H54 (cell line): Measurements from ENCODE around the gene NTPCR.
"Not testable (repeated sequence)": the region's sequence is repeated elsewhere in the genome, so short reads cannot be mapped to it uniquely, and the experiment has no call there.

ENCODE experiments used
- DNase-seq: peaks from one replicate; pipeline ENCODE4 v3.0.0; 2011; ENCODE audit warnings: low spot score, mixed read lengths; ENCODE audit not compliant: insufficient read length
- FAIRE-seq: peaks from 3 replicates; lab custom pipeline; 2011; peaks lifted over from hg19 to GRCh38; lab: Jason Lieb, UNC
- POLR2A ChIP-seq: IDR thresholded peaks from 2 replicates; pipeline ENCODE4 v1.6.1; 2011; ENCODE audit warnings: low read depth, mild to moderate bottlenecking, low read length

The NTPCR gene

DNA sequence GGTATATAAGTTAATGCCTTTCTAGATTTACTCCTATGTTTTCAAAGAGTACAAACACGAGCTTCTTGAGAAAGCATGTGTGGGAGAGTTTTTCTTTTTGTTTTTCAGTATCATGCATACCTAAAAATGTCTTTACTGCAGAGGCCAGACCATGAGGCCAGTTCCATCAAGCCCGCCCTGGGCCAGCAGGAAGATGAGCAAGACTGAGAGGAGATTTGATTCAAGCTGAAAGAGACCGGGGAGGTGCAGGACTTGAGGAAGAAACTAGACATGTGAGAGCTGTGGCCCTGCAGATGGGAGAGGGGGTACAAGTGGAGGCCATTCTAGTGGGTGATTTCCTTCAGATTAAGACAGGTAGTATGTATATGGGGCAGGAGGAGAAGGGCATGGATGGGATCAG lies 33.4 kb upstream of the NTPCR start:
- no peak for TF ChIP-seq POLR2A
- FAIRE-seq (no peak), DNase-seq (no peak)

GRCh38 chr1:232921381-232921780 lies 29.0 kb upstream of the NTPCR start:
- FAIRE-seq (no peak), DNase-seq (no peak)
- TF ChIP-seq POLR2A = no peak

- TF ChIP-seq POLR2A = no peak
- DNase-seq (no peak), FAIRE-seq (no peak)
These were observed 27.9 kb upstream of the NTPCR start for GRCh38 chr1:232922485-232922884.

GRCh38 chr1:232923739-232924386 lies 26.5 kb upstream of the NTPCR start:
- FAIRE-seq = no peak
- no peak for TF ChIP-seq POLR2A

DNA sequence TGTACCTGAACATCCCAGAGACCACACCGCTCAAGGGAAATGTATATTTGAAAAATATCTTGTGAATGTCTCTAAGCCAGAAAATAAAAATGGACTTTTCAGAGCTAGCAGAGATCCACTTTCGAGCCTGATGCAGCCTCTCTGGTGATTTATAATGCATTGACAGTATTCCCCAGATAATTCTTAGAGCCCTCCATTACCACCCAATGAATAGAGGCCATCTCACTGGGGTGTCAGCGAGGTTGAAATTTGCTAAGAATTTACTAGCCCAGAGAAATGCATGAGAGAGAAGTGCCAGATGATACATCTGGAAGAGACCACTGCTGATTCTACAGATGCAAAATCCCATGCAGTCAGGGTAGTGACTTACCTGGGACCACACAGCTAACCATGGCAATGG lies 25.5 kb upstream of the NTPCR start:
- DNase-seq (no peak), FAIRE-seq (no peak)
- no peak for TF ChIP-seq POLR2A

More at GRCh38 chr1:232923739-232924386, 26.5 kb upstream of the NTPCR start:
- no peak for DNase-seq

- DNase-seq (no peak), FAIRE-seq (no peak)
- TF ChIP-seq POLR2A = no peak
These were observed 24.8 kb upstream of the NTPCR start for GRCh38 chr1:232925421-232926220.

DNA sequence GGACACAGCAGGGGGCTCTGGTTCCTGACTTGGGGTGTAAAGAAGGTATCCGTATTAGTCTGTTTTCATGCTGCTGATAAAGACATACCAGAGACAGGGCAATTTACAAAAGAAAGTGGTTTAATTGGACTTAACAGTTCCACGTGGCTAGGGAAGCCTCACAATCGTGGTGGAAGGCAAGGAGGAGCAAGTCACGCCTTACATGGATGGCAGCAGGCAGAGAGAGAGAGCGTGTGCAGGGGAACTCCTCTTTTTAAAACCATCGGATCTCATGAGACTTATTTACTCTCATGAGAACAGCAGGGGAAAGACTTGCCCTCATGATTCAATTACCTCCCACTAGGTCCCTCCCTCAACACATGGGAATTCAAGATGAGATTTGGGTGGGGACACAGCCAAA lies 23.2 kb upstream of the NTPCR start:
- FAIRE-seq, DNase-seq: not testable (repeated sequence)

GRCh38 chr1:232927830-232928505 lies 22.4 kb upstream of the NTPCR start:
- no peak for DNase-seq
- TF ChIP-seq POLR2A = no peak
- FAIRE-seq = no peak

GRCh38 chr1:232932486-232933425 lies 17.7 kb upstream of the NTPCR start:
- FAIRE-seq (no peak), DNase-seq (no peak)
- no peak for TF ChIP-seq POLR2A

GRCh38 chr1:232936941-232937340 lies 13.5 kb upstream of the NTPCR start:
- DNase-seq (no peak), FAIRE-seq (no peak)
- no peak for TF ChIP-seq POLR2A

GRCh38 chr1:232937741-232938375 lies 12.6 kb upstream of the NTPCR start:
- no peak for TF ChIP-seq POLR2A
- no peak for DNase-seq
- FAIRE-seq = no peak

- DNase-seq (no peak), FAIRE-seq (no peak)
- no peak for TF ChIP-seq POLR2A
These were observed 11.5 kb upstream of the NTPCR start for GRCh38 chr1:232938926-232939325.

DNA sequence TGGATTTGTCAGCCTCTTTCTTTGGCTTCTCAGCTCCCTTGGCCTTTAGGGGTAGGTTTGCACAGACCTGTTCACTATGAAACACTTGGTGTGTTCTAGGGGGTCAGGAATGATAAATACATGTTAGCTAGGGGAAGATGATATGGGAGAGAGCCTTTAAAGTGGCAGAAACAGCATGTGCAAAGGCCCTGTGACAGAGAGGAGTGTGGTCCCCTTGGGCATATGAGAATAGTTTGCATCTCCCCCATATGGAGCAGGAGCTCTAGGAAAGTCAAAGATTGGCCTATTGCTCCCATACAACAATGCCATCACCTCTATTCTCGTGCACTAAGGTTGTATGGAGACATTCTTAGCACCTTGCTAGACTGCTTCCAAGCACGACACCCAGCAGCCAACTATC lies 10.7 kb upstream of the NTPCR start:
- DNase-seq (no peak), FAIRE-seq (no peak)
- TF ChIP-seq POLR2A = no peak
